ENCODE measurements around the gene RHBDL2.

- TF ChIP-seq CTCF (IDR thresholded peaks at IDR 0.05; ENCODE audit: low read depth, low read length, poor library complexity, severe bottlenecking) (no peak), EZH2phosphoT487 (IDR thresholded peaks at IDR 0.05; ENCODE audit: borderline replicate concordance, low read length) (no peak)
Measured at GRCh38 chr1:38940339-38941047, 1.1 kb downstream of the RHBDL2 start.

Data from DOHH2 (cell line).